Mucosa of descending colon (tissue), 3 donors: ENCODE results near the gene MIOS. TPM values are rescaled to one million over a fixed set of nuclear protein-coding genes. Genes with fewer than 3 reads are reported as not detected.

ENCODE experiments used
- ATAC-seq: fragments of 200-7000 bp; cut with Tn5 transposase; one replicate; pipeline ENCODE4 v1.9.1; 2020; ENCODE audit warnings: mild to moderate bottlenecking, moderate library complexity
- DNase-seq, 3 donors: peaks; one replicate each; pipeline ENCODE4 v3.0.0-alpha.2; 2020
- H3K36me3 ChIP-seq: fragments of 200-600 bp; one replicate; pipeline ENCODE4 v1.8.0; 2021; ENCODE audit warnings: low read depth, mild to moderate bottlenecking
- H3K4me1 ChIP-seq: fragments of 200-600 bp; one replicate; pipeline ENCODE4 v1.8.0; 2021; ENCODE audit warnings: low read depth, mild to moderate bottlenecking
- H3K4me3 ChIP-seq: fragments of 200-600 bp; one replicate; pipeline ENCODE4 v1.8.0; 2021; ENCODE audit warnings: mild to moderate bottlenecking
- H3K9me3 ChIP-seq: fragments of 200-600 bp; one replicate; pipeline ENCODE4 v1.8.0; 2021; ENCODE audit warnings: mild to moderate bottlenecking
- intact Hi-C, 2 donors: fragments of 100-400 bp; cut with DNase I in 1 of 2; cut with micrococcal nuclease in 1 of 2; formaldehyde crosslinking; loops; one replicate each; pipeline versions ENCODE4 v1.11.0 to v1.11.1; 2022; cut with DNase I, micrococcal nuclease
- total RNA-seq, 3 donors: library from RNA; stranded (reverse); fragmentation: NEBNext Ultra II Directional in 2 of 3; extraction: Animal tissue kit (Norgen Biotek cat#: 25700) in 2 of 3; gene quantifications; one replicate each; pipeline versions ENCODE4 v1.2.1 to v1.2.4, GENCODE V29; 2021 to 2023
- TF ChIP-seq, protein P1 (sequence below): fragments of 200-600 bp; IDR thresholded peaks from one replicate; pipeline ENCODE4 v1.8.0; 2022; ENCODE audit warnings: antibody characterized with exemption, mild to moderate bottlenecking
- donor health status: DM: no; HTN: no; CAD: no; lungs with moderate emphysema.
- donor health status: DM: no; HTN: no; CAD: no.
- donor health status: DM: no; HTN: yes; CAD: no.

Gene MIOS
- total RNA-seq, 3 donors from 2014 or later, result 21.2 to 26.8 (median 25.5) TPM

GRCh38 chr7:7565746-7566650 lies 686 bp upstream of the MIOS start:
- Histone ChIP-seq H3K4me1 (peaks cover 18% of the 10 kb centered on the region), H3K9me3 (no peaks in the 10 kb centered on the region), H3K36me3 (no peaks in the 10 kb centered on the region), H3K4me3 (peak overlapping the region; percentile 63)
- DNase-seq (peak; percentile 44 to 58 (median 57)), ATAC-seq (peak; percentile 69)
- TF ChIP-seq, protein P1, sequence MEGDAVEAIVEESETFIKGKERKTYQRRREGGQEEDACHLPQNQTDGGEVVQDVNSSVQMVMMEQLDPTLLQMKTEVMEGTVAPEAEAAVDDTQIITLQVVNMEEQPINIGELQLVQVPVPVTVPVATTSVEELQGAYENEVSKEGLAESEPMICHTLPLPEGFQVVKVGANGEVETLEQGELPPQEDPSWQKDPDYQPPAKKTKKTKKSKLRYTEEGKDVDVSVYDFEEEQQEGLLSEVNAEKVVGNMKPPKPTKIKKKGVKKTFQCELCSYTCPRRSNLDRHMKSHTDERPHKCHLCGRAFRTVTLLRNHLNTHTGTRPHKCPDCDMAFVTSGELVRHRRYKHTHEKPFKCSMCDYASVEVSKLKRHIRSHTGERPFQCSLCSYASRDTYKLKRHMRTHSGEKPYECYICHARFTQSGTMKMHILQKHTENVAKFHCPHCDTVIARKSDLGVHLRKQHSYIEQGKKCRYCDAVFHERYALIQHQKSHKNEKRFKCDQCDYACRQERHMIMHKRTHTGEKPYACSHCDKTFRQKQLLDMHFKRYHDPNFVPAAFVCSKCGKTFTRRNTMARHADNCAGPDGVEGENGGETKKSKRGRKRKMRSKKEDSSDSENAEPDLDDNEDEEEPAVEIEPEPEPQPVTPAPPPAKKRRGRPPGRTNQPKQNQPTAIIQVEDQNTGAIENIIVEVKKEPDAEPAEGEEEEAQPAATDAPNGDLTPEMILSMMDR, result no peak
- intact Hi-C loops, result no loop called here

DNA sequence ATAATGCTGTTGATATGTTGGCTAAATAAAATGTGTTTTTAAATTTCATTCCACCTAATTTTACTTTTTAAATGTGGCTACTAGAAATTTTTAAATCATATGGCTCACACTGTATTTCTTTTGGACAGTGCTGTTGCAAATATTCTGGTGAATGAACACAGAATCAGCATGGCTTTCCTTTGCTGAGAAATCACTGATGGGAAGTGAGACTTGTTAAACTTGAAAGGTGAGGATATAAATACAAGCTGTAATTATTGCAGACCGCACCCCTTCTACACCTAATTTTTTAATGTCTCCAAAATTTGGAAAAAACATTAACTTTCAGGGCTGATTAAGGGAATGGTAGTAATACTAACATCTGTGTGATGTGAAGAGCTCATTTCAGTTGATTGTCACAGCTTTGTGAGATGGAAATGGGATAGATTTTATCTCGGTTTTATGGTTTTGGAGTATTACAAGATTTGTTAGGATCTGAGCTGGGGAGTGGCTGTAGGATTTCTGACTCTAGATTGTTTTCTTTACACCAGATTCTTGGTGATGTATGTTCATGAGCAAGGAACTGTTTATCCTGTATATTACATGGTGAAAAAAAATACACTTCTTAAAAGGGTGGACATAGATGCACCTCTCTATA lies 1.3 kb downstream of the MIOS start:
- peaks cover 18% of the 10 kb centered on the region for H3K4me1 ChIP-seq
- no peaks in the 10 kb centered on the region for H3K36me3 ChIP-seq
- no peaks in the 10 kb centered on the region for H3K9me3 ChIP-seq
- peak overlapping the region; percentile 63 for H3K4me3 ChIP-seq
- ATAC-seq (no peak), DNase-seq (no peak)
- intact Hi-C loops, result no loop called here
- TF ChIP-seq, protein P1, result no peak

DNA sequence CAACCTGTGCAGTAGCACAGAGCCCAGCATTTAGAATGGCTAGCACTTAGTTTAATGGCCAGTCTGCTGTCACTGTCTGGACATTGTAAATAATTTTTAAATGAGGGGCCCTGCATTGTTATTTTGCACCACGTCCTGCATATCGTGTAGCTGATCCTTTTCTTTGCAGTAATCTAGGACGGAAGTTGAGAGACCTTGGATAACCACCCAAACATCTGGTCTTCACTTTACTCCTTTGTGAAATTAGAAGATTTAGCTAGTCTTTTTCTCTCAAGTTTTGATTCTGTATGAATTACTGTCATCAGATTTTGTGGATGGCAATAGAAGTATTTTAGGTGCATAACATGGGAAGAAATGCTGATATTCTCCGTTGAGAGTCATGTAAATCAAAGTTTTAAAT lies 1.9 kb downstream of the MIOS start:
- intact Hi-C loops, result no loop called here
- peaks cover 18% of the 10 kb centered on the region for H3K4me1 ChIP-seq
- TF ChIP-seq, protein P1, result no peak
- H3K4me3 ChIP-seq, result no peak overlapping the region
- DNase-seq (no peak), ATAC-seq (no peak)
- H3K9me3 ChIP-seq, result no peaks in the 10 kb centered on the region
- H3K36me3 ChIP-seq, result no peaks in the 10 kb centered on the region

DNA sequence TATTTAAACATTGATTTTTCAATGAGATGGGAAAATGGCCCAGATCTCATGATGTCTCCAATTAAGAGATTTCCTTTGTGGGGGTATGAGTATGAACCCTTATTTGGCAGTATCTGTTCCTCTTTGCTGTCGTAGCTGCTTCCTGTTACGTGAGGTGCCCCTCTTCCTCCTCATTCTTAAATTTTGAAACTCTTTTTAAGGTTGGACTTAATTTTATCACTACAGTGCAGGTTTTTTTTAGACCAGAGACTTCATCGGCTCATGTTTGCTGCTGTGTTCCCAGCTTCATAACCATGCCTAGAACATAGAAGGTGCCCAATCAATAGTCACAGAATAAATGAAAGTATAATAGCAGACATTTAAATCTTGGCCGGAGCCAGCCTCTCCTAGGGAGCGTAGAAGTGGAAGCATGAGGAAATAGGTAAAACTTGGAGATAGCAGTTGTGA lies 2.4 kb downstream of the MIOS start:
- no peak for ATAC-seq
- intact Hi-C loops, result no loop called here
- no peak for DNase-seq
- TF ChIP-seq, protein P1, result no peak
- Histone ChIP-seq H3K9me3 (no peaks in the 10 kb centered on the region), H3K4me1 (peaks cover 18% of the 10 kb centered on the region), H3K36me3 (no peaks in the 10 kb centered on the region), H3K4me3 (no peak overlapping the region)

DNA sequence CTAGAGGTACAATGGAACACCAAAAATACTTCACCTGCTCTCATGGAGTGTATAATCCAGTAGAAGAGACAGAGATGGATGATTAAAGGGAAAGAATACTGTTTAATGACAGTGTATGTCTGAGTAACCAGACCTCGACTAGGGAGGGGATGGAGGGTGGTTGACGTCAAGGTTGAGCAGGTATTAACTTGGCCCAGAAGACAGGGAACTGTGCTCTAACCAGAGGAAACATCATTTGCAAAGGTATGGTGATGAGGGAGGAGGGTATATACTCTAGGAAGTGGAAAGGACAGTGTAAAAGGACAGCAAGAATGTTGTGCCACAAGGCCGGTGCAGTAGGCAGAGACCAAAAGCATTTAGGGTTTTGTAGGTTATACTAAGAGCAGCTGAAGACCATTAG lies 2.9 kb downstream of the MIOS start:
- Histone ChIP-seq H3K36me3 (no peaks in the 10 kb centered on the region), H3K4me3 (no peak overlapping the region), H3K4me1 (peaks cover 18% of the 10 kb centered on the region), H3K9me3 (no peaks in the 10 kb centered on the region)
- no peak for ATAC-seq
- DNase-seq, result no peak
- TF ChIP-seq, protein P1, result no peak
- intact Hi-C loops, result no loop called here
